ENCODE measurements around the gene IRF2.

DNA sequence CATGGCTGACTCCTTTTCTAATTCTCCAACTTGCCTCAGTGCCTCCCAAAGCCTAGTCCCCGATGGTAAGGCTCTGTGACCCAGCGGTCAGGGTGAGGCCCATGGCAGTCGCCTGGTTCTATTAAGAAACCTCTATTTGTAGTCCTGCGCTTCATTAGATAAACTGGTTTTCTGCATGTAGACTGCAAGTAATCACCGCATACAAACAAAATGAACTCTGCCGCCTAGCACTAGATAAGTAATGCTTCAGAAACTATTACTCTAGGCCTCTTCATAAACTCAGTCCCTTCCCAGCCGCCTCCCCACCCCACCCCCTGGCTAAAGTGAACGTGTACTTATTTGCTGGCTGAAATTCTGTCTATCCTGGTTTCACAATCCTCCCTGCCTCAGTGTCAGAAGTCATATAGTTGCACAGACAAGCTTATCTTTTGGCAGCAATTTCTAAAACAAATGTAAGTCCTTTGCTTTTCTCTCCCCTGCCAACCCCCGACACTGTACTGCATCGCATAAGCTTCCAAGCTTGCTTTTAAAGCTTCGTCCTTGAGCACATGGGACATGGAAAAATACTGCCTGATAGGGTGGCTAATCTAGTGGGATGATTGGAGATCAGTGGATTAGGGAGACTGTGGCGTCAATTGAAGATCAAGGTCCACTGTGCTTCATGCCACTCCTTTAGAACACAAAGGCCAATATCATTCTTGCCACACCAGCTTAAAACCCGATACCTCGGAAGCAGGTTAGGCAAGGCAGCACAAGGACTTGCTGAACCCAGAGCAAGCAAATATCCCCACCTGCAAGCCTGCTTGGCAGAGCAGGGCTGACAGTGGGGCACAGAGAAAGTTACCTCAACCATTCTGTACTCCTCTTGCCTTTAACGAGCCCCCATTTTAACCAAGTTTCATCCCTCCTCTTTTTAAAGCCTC, 125.8 kb downstream of the IRF2 start:
- TF ChIP-seq TAF1 (IDR thresholded peaks at IDR 0.05; ENCODE audit: low read depth, low read length) (no peak), POLR2AphosphoS5 (IDR thresholded peaks at IDR 0.05; ENCODE audit: low read depth, low read length) (no peak), POLR2A (IDR thresholded peaks at IDR 0.05; ENCODE audit: low read depth, low read length) (no peak), POU2F2 (IDR thresholded peaks at IDR 0.05; ENCODE audit: low read depth, low read length) (no peak)

Measured in GM12891 (cell line).